Mesenchymal stem cell (in vitro differentiated cells and primary cell): ENCODE results near the gene UBQLN1.

ENCODE experiments used
- DNase-seq: peaks from one replicate; pipeline ENCODE4 v3.0.0-alpha.2; 2013
- H2AFZ ChIP-seq: one replicate; pipeline ENCODE4 v1.6.1; 2013; ENCODE audit warnings: low read depth, mild to moderate bottlenecking, control low read depth, inconsistent platforms, low read length, moderate library complexity
- H2AK5ac ChIP-seq: 2 replicates; pipeline ENCODE4 v1.6.1; 2013; ENCODE audit warnings: low read length, moderate library complexity, mild to moderate bottlenecking, inconsistent platforms; ENCODE audit not compliant: severe bottlenecking
- H2BK120ac ChIP-seq: one replicate; pipeline ENCODE4 v1.6.1; 2013; ENCODE audit warnings: low read depth, mild to moderate bottlenecking, inconsistent platforms, low read length, moderate library complexity
- H2BK12ac ChIP-seq, 2 experiments: one replicate each; pipeline ENCODE4 v1.6.1; 2013; ENCODE audit warnings: inconsistent platforms in 2 of 2, low read length in 2 of 2, mild to moderate bottlenecking in 2 of 2, moderate library complexity in 2 of 2, control low read depth in 1 of 2
- H2BK15ac ChIP-seq: one replicate; pipeline ENCODE4 v1.6.1; 2013; ENCODE audit warnings: mild to moderate bottlenecking, low read depth, inconsistent platforms; ENCODE audit not compliant: poor library complexity, severe bottlenecking
- H2BK5ac ChIP-seq: 2 replicates; pipeline ENCODE4 v1.6.1; 2013; ENCODE audit warnings: low read depth, mild to moderate bottlenecking, low read length, control low read depth, inconsistent platforms; ENCODE audit not compliant: poor library complexity, severe bottlenecking
- H3K14ac ChIP-seq, 2 experiments: one replicate each; pipeline ENCODE4 v1.6.1; 2013; ENCODE audit warnings: inconsistent platforms in 2 of 2, low read length in 2 of 2, control low read depth in 1 of 2, mild to moderate bottlenecking in 1 of 2, moderate library complexity in 1 of 2
- H3K18ac ChIP-seq, 2 experiments: one replicate each; pipeline ENCODE4 v1.6.1; 2013; ENCODE audit warnings: inconsistent platforms in 2 of 2, low read length in 2 of 2, control low read depth in 1 of 2, low read depth in 1 of 2, mild to moderate bottlenecking in 1 of 2
- H3K23ac ChIP-seq, 2 experiments: one replicate each; pipeline ENCODE4 v1.6.1; 2013; ENCODE audit warnings: inconsistent platforms in 2 of 2, low read length in 2 of 2, mild to moderate bottlenecking in 2 of 2, moderate library complexity in 2 of 2, control low read depth in 1 of 2
- H3K27ac ChIP-seq: 2 replicates; pipeline ENCODE4 v1.5.1; 2013; ENCODE audit warnings: mild to moderate bottlenecking, moderate library complexity, low read length, control low read depth, inconsistent platforms; ENCODE audit not compliant: poor library complexity, severe bottlenecking
- H3K27me3 ChIP-seq, 2 experiments: 2 replicates each; pipeline versions ENCODE4 v1.6.1 to v1.7.0; 2013; ENCODE audit warnings: low read length in 2 of 2, mild to moderate bottlenecking in 2 of 2, moderate library complexity in 2 of 2, control low read depth in 1 of 2, inconsistent platforms in 1 of 2; ENCODE audit not compliant: control insufficient read depth in 1 of 2, insufficient read depth in 1 of 2
- H3K36me3 ChIP-seq, 2 experiments: 2 replicates each; pipeline versions ENCODE4 v1.6.1 to v1.7.0; 2013; ENCODE audit warnings: low read length in 2 of 2, control low read depth in 1 of 2, inconsistent platforms in 1 of 2, low read depth in 1 of 2, mild to moderate bottlenecking in 1 of 2; ENCODE audit not compliant: insufficient read depth in 2 of 2, control insufficient read depth in 1 of 2
- H3K4ac ChIP-seq, 2 experiments: one replicate each; pipeline ENCODE4 v1.6.1; 2013; ENCODE audit warnings: inconsistent platforms in 2 of 2, low read length in 2 of 2, mild to moderate bottlenecking in 2 of 2, moderate library complexity in 2 of 2, control low read depth in 1 of 2, low read depth in 1 of 2
- H3K4me1 ChIP-seq: 2 replicates; pipeline ENCODE4 v1.6.1; 2013; ENCODE audit warnings: low read depth, low read length, control low read depth; ENCODE audit not compliant: control insufficient read depth, insufficient read depth
- H3K4me2 ChIP-seq: 2 replicates; pipeline ENCODE4 v1.6.1; 2013; ENCODE audit warnings: low read length, mild to moderate bottlenecking, inconsistent platforms; ENCODE audit not compliant: poor library complexity, severe bottlenecking
- H3K4me3 ChIP-seq, 2 experiments: 2 replicates each; pipeline versions ENCODE4 v1.5.1 to v1.7.0; 2013; ENCODE audit warnings: low read length in 2 of 2, mild to moderate bottlenecking in 2 of 2, control low read depth in 1 of 2, low read depth in 1 of 2; ENCODE audit not compliant: insufficient read depth in 1 of 2
- H3K79me1 ChIP-seq: replicated peaks from 2 replicates; pipeline ENCODE4 v1.6.1; 2013; ENCODE audit warnings: mild to moderate bottlenecking, control low read depth, low read length, inconsistent platforms; ENCODE audit not compliant: poor library complexity, severe bottlenecking
- H3K9ac ChIP-seq: 2 replicates; pipeline ENCODE4 v1.7.0; 2013; ENCODE audit warnings: mild to moderate bottlenecking, low read length, moderate library complexity
- H3K9me3 ChIP-seq: 2 replicates; pipeline ENCODE4 v1.7.0; 2013; ENCODE audit warnings: mild to moderate bottlenecking, low read length; ENCODE audit not compliant: control insufficient read depth
- H4K8ac ChIP-seq: one replicate; pipeline ENCODE4 v1.6.1; 2013; ENCODE audit warnings: inconsistent platforms, mild to moderate bottlenecking, low read length, moderate library complexity
- H4K91ac ChIP-seq: one replicate; pipeline ENCODE4 v1.6.1; 2013; ENCODE audit warnings: mild to moderate bottlenecking, low read length, inconsistent platforms
- WGBS: methylation state at CpG from one replicate; pipeline ENCODE4 v1.1.7; 2013; ENCODE audit warnings: mixed read lengths; 5-methylcytosine and 5-hydroxymethylcytosine counted together

The UBQLN1 gene

GRCh38 chr9:83677596-83677995, 30.2 kb downstream of the UBQLN1 start:
- no peak overlapping the region for H3K4me2 ChIP-seq
- H2AFZ ChIP-seq: no peak overlapping the region
- H3K79me1 ChIP-seq: peaks cover 24% of the 10 kb centered on the region
- no peak overlapping the region for H2AK5ac ChIP-seq
- H2BK12ac ChIP-seq: no peak overlapping the region
- no peak overlapping the region for H2BK15ac ChIP-seq
- H4K91ac ChIP-seq: no peak overlapping the region
- no peak overlapping the region for H3K4me3 ChIP-seq
- H3K27me3 ChIP-seq: no peaks in the 10 kb centered on the region
- H3K14ac ChIP-seq: no peak overlapping the region
- no peak overlapping the region for H3K23ac ChIP-seq
- H2BK120ac ChIP-seq: no peak overlapping the region
- WGBS: 100% methylated on average over 2 of the region's 3 CpGs
- H3K9me3 ChIP-seq: no peaks in the 10 kb centered on the region
- no peak overlapping the region for H3K27ac ChIP-seq
- no peak overlapping the region for H2BK5ac ChIP-seq
- no peak overlapping the region for H3K9ac ChIP-seq
- no peak overlapping the region for H4K8ac ChIP-seq
- no peak overlapping the region for H3K4ac ChIP-seq
- peaks cover 28 to 87% of the 10 kb centered on the region in 2 experiments for H3K36me3 ChIP-seq
- H3K4me1 ChIP-seq: no peaks in the 10 kb centered on the region
- DNase-seq: no peak
- no peak overlapping the region for H3K18ac ChIP-seq

- Histone ChIP-seq H3K36me3 (peaks cover 27 to 89% of the 10 kb centered on the region in 2 experiments), H3K27ac (no peak overlapping the region), H3K79me1 (peaks cover 28% of the 10 kb centered on the region), H2BK12ac (no peak overlapping the region), H3K4ac (no peak overlapping the region), H4K8ac (no peak overlapping the region), H3K23ac (no peak overlapping the region), H2AFZ (no peak overlapping the region), H2BK120ac (no peak overlapping the region), H2BK15ac (no peak overlapping the region), H2BK5ac (no peak overlapping the region), H3K27me3 (no peaks in the 10 kb centered on the region), H2AK5ac (no peak overlapping the region), H3K18ac (no peak overlapping the region), H3K4me2 (no peak overlapping the region), H4K91ac (no peak overlapping the region), H3K14ac (no peak overlapping the region), H3K9me3 (no peaks in the 10 kb centered on the region), H3K4me1 (no peaks in the 10 kb centered on the region), H3K9ac (no peak overlapping the region), H3K4me3 (no peak overlapping the region)
- 100% methylated on average over 1 of the region's 1 CpG for WGBS
- DNase-seq: no peak
Observed at GRCh38 chr9:83675466-83675865, 32.3 kb downstream of the UBQLN1 start.

- DNase-seq: no peak
Observed at GRCh38 chr9:83671451-83671850, 36.3 kb downstream of the UBQLN1 start.

GRCh38 chr9:83670381-83670780, 37.4 kb downstream of the UBQLN1 start:
- H2BK120ac ChIP-seq: no peak overlapping the region
- no peaks in the 10 kb centered on the region for H3K27me3 ChIP-seq
- no peak overlapping the region for H3K4me2 ChIP-seq
- no peak overlapping the region for H3K14ac ChIP-seq
- peaks cover 13 to 95% of the 10 kb centered on the region in 2 experiments for H3K36me3 ChIP-seq
- H2BK5ac ChIP-seq: no peak overlapping the region
- no peaks in the 10 kb centered on the region for H3K4me1 ChIP-seq
- no peak overlapping the region for H2AFZ ChIP-seq
- H3K9me3 ChIP-seq: no peaks in the 10 kb centered on the region
- no peak overlapping the region for H3K27ac ChIP-seq
- peaks cover 21% of the 10 kb centered on the region for H3K79me1 ChIP-seq
- H4K8ac ChIP-seq: no peak overlapping the region
- H3K4ac ChIP-seq: no peak overlapping the region
- H3K23ac ChIP-seq: no peak overlapping the region
- DNase-seq: no peak
- no peak overlapping the region for H2BK12ac ChIP-seq
- H4K91ac ChIP-seq: no peak overlapping the region
- no peak overlapping the region for H3K4me3 ChIP-seq
- 97% methylated on average over 3 of the region's 5 CpGs for WGBS
- no peak overlapping the region for H3K9ac ChIP-seq
- no peak overlapping the region for H3K18ac ChIP-seq
- no peak overlapping the region for H2AK5ac ChIP-seq
- no peak overlapping the region for H2BK15ac ChIP-seq

More at GRCh38 chr9:83671451-83671850, 36.3 kb downstream of the UBQLN1 start:
- Histone ChIP-seq H3K27ac (no peak overlapping the region), H2AFZ (no peak overlapping the region), H4K8ac (no peak overlapping the region), H3K4ac (no peak overlapping the region), H3K36me3 (peaks cover 13 to 95% of the 10 kb centered on the region in 2 experiments), H3K23ac (no peak overlapping the region), H3K14ac (no peak overlapping the region), H3K9me3 (no peaks in the 10 kb centered on the region), H2BK5ac (no peak overlapping the region), H3K4me3 (no peak overlapping the region), H4K91ac (no peak overlapping the region), H2AK5ac (no peak overlapping the region), H3K9ac (no peak overlapping the region), H3K18ac (no peak overlapping the region), H3K27me3 (no peaks in the 10 kb centered on the region), H2BK120ac (no peak overlapping the region), H2BK15ac (no peak overlapping the region), H3K4me2 (no peak overlapping the region), H2BK12ac (no peak overlapping the region), H3K79me1 (peaks cover 22% of the 10 kb centered on the region), H3K4me1 (no peaks in the 10 kb centered on the region)
- WGBS: 100% methylated on average over 1 of the region's 1 CpG
